Stimulated activated naive CD4-positive, alpha-beta T cell (primary cell): Measurements from ENCODE around the gene CTPS1.

ENCODE experiments used
- DNase-seq, 6 experiments: peaks; one replicate each; lab custom pipeline; 2025; lab: John Stamatoyannopoulos, UW

Gene CTPS1

DNA sequence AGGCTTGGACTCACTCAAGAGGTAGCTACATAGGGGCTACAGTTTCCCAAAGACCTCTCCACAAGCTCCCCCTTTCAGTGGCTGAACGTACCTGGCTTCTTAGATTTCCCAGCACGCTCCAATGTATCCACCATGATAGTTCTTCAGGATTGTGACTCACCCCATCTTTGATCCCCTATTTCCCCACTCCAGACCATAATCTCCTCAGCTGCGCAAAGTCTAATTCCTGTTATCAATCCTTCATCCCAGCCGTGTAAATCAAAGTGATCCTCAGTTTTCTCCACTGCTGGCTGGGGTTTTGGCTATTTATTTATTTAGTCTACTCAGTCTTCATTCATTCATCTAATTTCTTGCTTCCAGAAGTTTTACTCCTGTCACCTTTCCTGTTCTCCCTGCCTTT is 13.1 kb upstream of the CTPS1 start:
- no peak for DNase-seq

DNA sequence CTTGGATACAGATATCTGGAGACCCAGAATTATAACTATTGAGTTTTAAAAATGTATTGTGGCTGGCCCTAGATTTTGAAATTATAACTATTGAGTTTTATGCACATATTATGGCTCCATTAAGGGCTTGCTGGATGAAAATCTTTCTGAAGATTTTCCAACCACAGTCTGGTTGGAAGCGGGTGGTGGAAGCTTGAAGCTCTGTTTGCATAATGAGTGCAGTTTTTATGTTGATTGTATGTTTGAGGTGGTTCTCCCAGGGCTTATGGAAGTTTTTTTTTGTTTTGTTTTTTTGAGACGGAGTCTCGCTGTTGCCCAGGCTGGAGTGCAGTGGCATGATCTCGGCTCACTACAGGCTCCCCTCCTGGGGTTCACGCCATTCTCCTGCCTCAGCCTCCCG is 10.1 kb upstream of the CTPS1 start:
- no peak for DNase-seq

DNA sequence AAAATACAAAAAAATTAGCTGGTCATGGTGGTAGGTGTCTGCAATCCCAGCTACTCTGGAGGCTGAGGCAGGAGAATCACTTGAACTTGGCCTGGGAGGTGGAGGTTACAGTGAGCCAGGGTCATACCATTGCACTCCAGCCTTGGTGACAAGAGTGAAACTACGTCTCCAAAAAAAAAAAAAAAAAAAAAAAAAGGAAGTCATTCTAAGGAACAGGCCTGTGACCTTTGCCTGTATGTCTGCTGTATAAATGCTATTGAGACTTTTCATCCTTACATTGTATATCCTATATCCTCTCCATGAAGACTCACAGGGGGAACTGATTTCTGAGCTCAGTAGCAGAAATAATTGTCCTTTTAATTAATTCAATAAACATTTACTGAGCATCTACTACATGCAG is 7.5 kb upstream of the CTPS1 start:
- no peak for DNase-seq

GRCh38 chr1:40973912-40974311 is 5.6 kb upstream of the CTPS1 start:
- no peak for DNase-seq

- no peak for DNase-seq
These were observed 4.6 kb upstream of the CTPS1 start for GRCh38 chr1:40974945-40975344.

- DNase-seq, result peak in 1 of 6 experiments; percentile 3
These were observed 2.4 kb upstream of the CTPS1 start for GRCh38 chr1:40976952-40977690.

- DNase-seq, result no peak
These were observed 1.8 kb upstream of the CTPS1 start for GRCh38 chr1:40977716-40978115.

DNA sequence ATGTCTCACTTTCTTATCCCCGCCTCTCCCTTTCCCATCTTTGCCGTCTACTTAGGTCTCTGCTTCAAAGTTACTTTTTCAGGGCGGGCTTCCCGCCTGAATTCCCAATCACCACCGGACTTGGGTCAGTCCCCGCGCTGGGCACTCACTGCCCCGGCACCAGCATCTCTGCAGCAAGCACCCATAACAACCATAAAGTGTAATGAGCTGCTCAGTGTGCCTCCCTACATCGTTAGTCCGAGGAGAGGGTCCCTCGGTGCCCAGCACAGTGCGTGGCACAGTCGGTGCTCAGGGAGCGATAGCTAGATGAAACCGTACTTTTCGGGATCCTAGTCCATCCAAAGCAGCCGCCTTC is 633 bp upstream of the CTPS1 start:
- DNase-seq, result no peak

- DNase-seq, result peak in 1 of 6 experiments; percentile 60
These were observed 564 bp downstream of the CTPS1 start for GRCh38 chr1:40980068-40980452.

GRCh38 chr1:40980453-40981121 is 1.1 kb downstream of the CTPS1 start:
- peak; percentile 3 to 76 (median 34) for DNase-seq

GRCh38 chr1:40981691-40982448 is 2.4 kb downstream of the CTPS1 start:
- DNase-seq, result no peak

DNA sequence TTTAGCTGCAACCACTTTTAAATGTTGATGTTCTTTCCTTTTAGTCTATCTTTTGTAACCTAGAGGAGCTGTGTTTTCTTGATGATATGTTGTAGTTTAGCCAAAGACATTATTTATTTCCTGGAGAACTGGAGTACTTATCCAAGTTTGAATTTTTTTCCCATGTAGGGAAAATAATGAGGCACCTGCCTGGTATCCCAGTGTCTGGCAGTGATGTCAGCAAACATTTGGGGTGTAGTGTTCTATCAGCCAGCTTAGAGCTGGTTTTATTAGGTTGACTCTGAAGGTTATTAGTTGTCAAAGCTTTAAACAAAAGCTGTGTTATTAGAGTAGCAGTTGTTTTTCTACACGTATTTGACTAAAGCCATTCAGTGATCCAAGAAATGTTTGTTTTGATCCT is 3.2 kb downstream of the CTPS1 start:
- DNase-seq, result no peak

DNA sequence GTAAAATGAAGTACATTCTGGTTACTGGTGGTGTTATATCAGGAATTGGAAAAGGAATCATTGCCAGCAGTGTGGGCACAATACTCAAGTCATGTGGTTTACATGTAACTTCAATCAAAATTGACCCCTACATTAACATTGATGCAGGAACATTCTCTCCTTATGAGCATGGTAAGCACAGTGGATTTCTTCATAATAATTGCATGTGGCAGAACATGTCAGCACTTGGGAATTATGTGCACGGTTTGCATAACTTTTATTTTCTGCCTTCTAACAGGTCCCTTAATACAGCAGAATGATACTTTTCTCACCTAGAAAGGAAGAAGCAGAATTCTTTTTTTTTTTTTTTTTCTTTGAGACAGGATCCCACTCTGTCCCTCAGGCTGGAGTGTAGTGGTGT is 3.8 kb downstream of the CTPS1 start:
- DNase-seq, result no peak

DNA sequence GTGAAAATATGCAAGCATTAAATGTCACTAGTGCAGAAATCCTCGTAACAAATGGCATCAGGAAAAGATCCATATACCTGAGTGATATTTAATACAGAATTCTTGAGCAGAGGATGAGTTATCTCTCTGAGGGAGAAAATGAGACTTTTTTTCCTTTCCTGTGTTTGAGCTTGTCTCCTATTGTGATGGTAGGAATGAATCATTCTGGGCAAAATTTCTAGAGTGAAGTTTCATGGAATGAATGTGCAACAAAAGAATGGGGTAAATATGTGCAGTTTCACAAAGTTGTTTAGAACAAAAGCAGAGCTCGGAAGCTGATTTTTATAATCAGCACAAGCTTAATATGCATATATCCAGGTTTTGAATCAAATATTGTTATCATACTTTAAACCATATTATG is 4.6 kb downstream of the CTPS1 start:
- no peak for DNase-seq

GRCh38 chr1:40984531-40984930 is 5.0 kb downstream of the CTPS1 start:
- DNase-seq, result no peak

- DNase-seq, result no peak
These were observed 5.7 kb downstream of the CTPS1 start for GRCh38 chr1:40985161-40985560.

- DNase-seq, result no peak
These were observed 6.4 kb downstream of the CTPS1 start for GRCh38 chr1:40985875-40986274.

DNA sequence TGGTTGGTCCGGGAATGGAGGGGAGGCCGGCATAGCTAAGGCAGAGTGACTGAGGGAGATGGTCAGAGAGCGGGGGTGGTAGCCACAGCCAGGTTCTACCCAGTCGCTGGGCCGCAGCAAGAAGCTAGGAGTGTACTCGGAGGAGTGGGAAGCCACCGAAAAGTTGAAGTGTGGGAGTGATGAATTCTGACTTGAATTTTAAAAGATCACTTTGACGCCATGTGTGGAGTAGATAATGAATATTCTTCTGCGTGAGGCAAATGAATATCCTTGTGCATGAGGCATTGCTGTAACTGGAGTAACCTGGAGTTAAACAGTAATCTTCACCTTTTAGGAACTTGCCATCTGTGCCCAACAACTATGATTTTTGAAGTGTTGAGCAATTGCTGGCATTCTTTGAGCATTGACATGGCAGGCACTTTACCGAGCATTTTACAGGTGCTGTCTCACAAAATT is 6.9 kb downstream of the CTPS1 start:
- no peak for DNase-seq

- no peak for DNase-seq
These were observed 7.5 kb downstream of the CTPS1 start for GRCh38 chr1:40986956-40987355.

GRCh38 chr1:40987439-40988276 is 8.2 kb downstream of the CTPS1 start:
- DNase-seq, result no peak

DNA sequence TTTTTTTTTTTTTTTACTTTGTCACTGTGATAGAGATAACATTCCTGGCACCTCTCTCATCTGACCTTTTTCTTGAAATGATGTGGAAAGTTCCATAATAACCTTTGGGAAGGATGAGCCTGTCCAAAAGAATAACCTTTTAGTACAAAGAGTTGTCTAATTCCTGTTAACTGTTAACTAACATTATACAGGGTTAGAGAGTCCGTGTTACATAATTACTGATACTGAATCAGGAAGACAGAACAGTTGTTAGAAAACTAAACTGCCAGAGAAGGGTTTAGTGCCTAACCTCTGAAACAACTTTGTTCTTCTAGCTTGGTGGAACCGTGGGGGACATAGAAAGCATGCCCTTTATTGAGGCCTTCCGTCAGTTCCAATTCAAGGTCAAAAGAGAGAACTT is 8.8 kb downstream of the CTPS1 start:
- no peak for DNase-seq

DNA sequence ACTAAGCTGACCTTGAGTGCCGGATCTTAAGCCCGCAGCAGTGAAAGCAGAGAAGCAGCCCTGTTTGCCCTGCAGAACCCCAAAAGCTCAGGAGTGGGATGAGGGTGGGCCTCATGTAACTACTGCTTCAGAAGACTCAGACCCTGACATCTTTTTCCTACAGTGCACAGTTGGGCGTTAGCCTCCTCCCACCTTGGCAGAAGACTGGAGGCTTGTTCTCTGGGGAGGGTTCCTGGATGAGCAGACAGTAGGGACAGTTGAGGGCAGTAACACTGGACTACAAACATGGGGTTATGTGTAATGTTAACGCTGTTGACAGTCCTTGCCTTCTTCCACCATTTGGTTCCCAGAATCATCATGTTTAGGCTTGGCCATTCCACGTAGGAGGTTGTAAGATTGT is 9.6 kb downstream of the CTPS1 start:
- DNase-seq, result no peak
